C4-2B (cell line): Measurements from ENCODE around the gene SSX5.

Source experiments
- ZFX ChIP-seq: fragments of 450-650 bp; IDR thresholded peaks from 2 replicates; pipeline ENCODE4 v1.6.1; 2017
- TF ChIP-seq, protein P1 (sequence below): fragments of 450-650 bp; conservative IDR thresholded peaks from 2 replicates; pipeline ENCODE4 v1.5.1; 2017; ENCODE audit warnings: mild to moderate bottlenecking

DNA sequence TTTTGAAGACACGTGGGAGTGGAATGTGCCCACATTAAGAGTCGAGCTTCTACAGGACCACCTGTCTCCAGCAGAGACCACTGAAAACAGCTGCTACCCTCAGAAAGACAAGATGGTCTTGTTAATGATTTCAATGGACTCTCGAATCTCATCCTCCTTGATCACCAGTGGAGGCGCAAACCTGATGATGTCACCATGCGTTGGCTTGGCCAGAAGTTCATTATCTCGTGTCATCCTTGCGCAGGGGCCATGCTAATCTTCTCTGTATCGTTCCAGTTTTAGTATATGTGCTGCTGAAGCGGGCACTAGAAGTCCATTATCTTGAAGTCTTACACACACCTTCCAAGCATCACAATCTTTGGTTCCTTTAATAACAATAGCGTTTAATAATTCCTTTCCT is 42.8 kb downstream of the SSX5 start:
- TF ChIP-seq, protein P1, sequence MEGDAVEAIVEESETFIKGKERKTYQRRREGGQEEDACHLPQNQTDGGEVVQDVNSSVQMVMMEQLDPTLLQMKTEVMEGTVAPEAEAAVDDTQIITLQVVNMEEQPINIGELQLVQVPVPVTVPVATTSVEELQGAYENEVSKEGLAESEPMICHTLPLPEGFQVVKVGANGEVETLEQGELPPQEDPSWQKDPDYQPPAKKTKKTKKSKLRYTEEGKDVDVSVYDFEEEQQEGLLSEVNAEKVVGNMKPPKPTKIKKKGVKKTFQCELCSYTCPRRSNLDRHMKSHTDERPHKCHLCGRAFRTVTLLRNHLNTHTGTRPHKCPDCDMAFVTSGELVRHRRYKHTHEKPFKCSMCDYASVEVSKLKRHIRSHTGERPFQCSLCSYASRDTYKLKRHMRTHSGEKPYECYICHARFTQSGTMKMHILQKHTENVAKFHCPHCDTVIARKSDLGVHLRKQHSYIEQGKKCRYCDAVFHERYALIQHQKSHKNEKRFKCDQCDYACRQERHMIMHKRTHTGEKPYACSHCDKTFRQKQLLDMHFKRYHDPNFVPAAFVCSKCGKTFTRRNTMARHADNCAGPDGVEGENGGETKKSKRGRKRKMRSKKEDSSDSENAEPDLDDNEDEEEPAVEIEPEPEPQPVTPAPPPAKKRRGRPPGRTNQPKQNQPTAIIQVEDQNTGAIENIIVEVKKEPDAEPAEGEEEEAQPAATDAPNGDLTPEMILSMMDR, result no peak
- no peak for TF ChIP-seq ZFX
